D341Med (cell line): ENCODE data around the gene NCL.
"Not testable (repeated sequence)": the region's sequence is repeated elsewhere in the genome, so short reads cannot be mapped to it uniquely, and the experiment has no call there.

ENCODE experiments used
- DNase-seq: peaks from one replicate; pipeline ENCODE4 v3.0.0; 2012; ENCODE audit warnings: low spot score

The NCL gene

GRCh38 chr2:231430437-231430836 is 33.8 kb downstream of the NCL start:
- DNase-seq, result not testable (repeated sequence)

GRCh38 chr2:231429901-231430300 is 34.4 kb downstream of the NCL start:
- DNase-seq, result no peak

GRCh38 chr2:231429152-231429551 is 35.1 kb downstream of the NCL start:
- no peak for DNase-seq

GRCh38 chr2:231427116-231427515 is 37.2 kb downstream of the NCL start:
- DNase-seq, result no peak

GRCh38 chr2:231425811-231426703 is 38.2 kb downstream of the NCL start:
- no peak for DNase-seq

GRCh38 chr2:231425291-231425810 is 38.9 kb downstream of the NCL start:
- no peak for DNase-seq

GRCh38 chr2:231423176-231423575 is 41.1 kb downstream of the NCL start:
- no peak for DNase-seq

- DNase-seq, result no peak
Observed at GRCh38 chr2:231422056-231422455, 42.2 kb downstream of the NCL start.

- no peak for DNase-seq
Observed at GRCh38 chr2:231421051-231421580, 43.2 kb downstream of the NCL start.

GRCh38 chr2:231418820-231419640 is 45.3 kb downstream of the NCL start:
- DNase-seq, result no peak

GRCh38 chr2:231415029-231415428 is 49.3 kb downstream of the NCL start:
- DNase-seq, result no peak

GRCh38 chr2:231413921-231414476 is 50.3 kb downstream of the NCL start:
- no peak for DNase-seq

GRCh38 chr2:231413456-231413855 is 50.8 kb downstream of the NCL start:
- DNase-seq, result no peak

GRCh38 chr2:231412618-231412963 is 51.7 kb downstream of the NCL start:
- DNase-seq, result no peak

GRCh38 chr2:231411831-231412617 is 52.3 kb downstream of the NCL start:
- DNase-seq, result peak; percentile 88

GRCh38 chr2:231411237-231411636 is 53.0 kb downstream of the NCL start:
- DNase-seq, result no peak

GRCh38 chr2:231410293-231411004 is 53.8 kb downstream of the NCL start:
- no peak for DNase-seq

- no peak for DNase-seq
Observed at GRCh38 chr2:231409776-231410175, 54.5 kb downstream of the NCL start.

- DNase-seq, result not testable (repeated sequence)
Observed at GRCh38 chr2:231408304-231408703, 56.0 kb downstream of the NCL start.

GRCh38 chr2:231407686-231408085 is 56.6 kb downstream of the NCL start:
- not testable (repeated sequence) for DNase-seq
